Erythroblast (primary cell): ENCODE measurements around the gene PLEKHM3.

ENCODE experiments used
- GATA1 ChIP-seq: IDR thresholded peaks from 2 replicates; pipeline ENCODE4 v1.6.1; 2011; ENCODE audit warnings: low read depth, mild to moderate bottlenecking, control low read depth, low read length, moderate library complexity
- POLR2A ChIP-seq: IDR thresholded peaks from 2 replicates; pipeline ENCODE4 v1.6.1; 2011; ENCODE audit warnings: mild to moderate bottlenecking, low read length

- TF ChIP-seq POLR2A (no peak), GATA1 (no peak)
These were observed 178.1 kb downstream of the PLEKHM3 start for GRCh38 chr2:207847098-207847806.
